Measurements from ENCODE around the gene POLR1H.
A peak's percentile ranks its signal among the peaks of the same experiment; 100 is the strongest.

POLR1H gene

GRCh38 chr6:30055513-30055912, 5.6 kb upstream of the POLR1H start:
- no peak for DNase-seq
- in situ Hi-C loops (cut with HindIII; ENCODE audit: low pct_ligation_motif_present, low pct_unique_long_range_greater_than_20kb, low sequenced_read_pairs), result no loop called here

- DNase-seq, result peak; percentile 44
- in situ Hi-C loops (cut with HindIII; ENCODE audit: low pct_ligation_motif_present, low pct_unique_long_range_greater_than_20kb, low sequenced_read_pairs), result no loop called here
These were observed 416 bp upstream of the POLR1H start for GRCh38 chr6:30060606-30061091.

GRCh38 chr6:30061858-30062458, 893 bp downstream of the POLR1H start:
- in situ Hi-C loops (cut with HindIII; ENCODE audit: low pct_ligation_motif_present, low pct_unique_long_range_greater_than_20kb, low sequenced_read_pairs), result no loop called here
- peak; percentile 18 for DNase-seq

- in situ Hi-C loops (cut with HindIII; ENCODE audit: low pct_ligation_motif_present, low pct_unique_long_range_greater_than_20kb, low sequenced_read_pairs), result no loop called here
- no peak for DNase-seq
These were observed 1.6 kb downstream of the POLR1H start for GRCh38 chr6:30062471-30063178.

- in situ Hi-C loops (cut with HindIII; ENCODE audit: low pct_ligation_motif_present, low pct_unique_long_range_greater_than_20kb, low sequenced_read_pairs), result no loop called here
- DNase-seq, result no peak
These were observed 2.2 kb downstream of the POLR1H start for GRCh38 chr6:30063315-30063714.

GRCh38 chr6:30066082-30066481, 5.0 kb downstream of the POLR1H start:
- no peak for DNase-seq
- in situ Hi-C loops (cut with HindIII; ENCODE audit: low pct_ligation_motif_present, low pct_unique_long_range_greater_than_20kb, low sequenced_read_pairs), result no loop called here

GRCh38 chr6:30066577-30067459, 5.8 kb downstream of the POLR1H start, which contains the start of gene PPP1R11:
Gene PPP1R11, plus strand, starts transcription at chr6:30067198. Its CDS starts 213 bp downstream, at chr6:30067411.
- in situ Hi-C loops (cut with HindIII; ENCODE audit: low pct_ligation_motif_present, low pct_unique_long_range_greater_than_20kb, low sequenced_read_pairs), result no loop called here
- peak; percentile 98 for DNase-seq

GRCh38 chr6:30067460-30068139, 6.5 kb downstream of the POLR1H start:
- in situ Hi-C loops (cut with HindIII; ENCODE audit: low pct_ligation_motif_present, low pct_unique_long_range_greater_than_20kb, low sequenced_read_pairs), result no loop called here
- DNase-seq, result no peak

GRCh38 chr6:30071081-30071818, 10.2 kb downstream of the POLR1H start:
- in situ Hi-C loops (cut with HindIII; ENCODE audit: low pct_ligation_motif_present, low pct_unique_long_range_greater_than_20kb, low sequenced_read_pairs), result no loop called here
- DNase-seq, result no peak

GRCh38 chr6:30071858-30072257, 10.8 kb downstream of the POLR1H start:
- DNase-seq, result no peak
- in situ Hi-C loops (cut with HindIII; ENCODE audit: low pct_ligation_motif_present, low pct_unique_long_range_greater_than_20kb, low sequenced_read_pairs), result no loop called here

- in situ Hi-C loops (cut with HindIII; ENCODE audit: low pct_ligation_motif_present, low pct_unique_long_range_greater_than_20kb, low sequenced_read_pairs), result no loop called here
- DNase-seq, result no peak
These were observed 12.6 kb downstream of the POLR1H start for GRCh38 chr6:30073489-30074235.

- in situ Hi-C loops (cut with HindIII; ENCODE audit: low pct_ligation_motif_present, low pct_unique_long_range_greater_than_20kb, low sequenced_read_pairs), result no loop called here
- no peak for DNase-seq
These were observed 13.4 kb downstream of the POLR1H start for GRCh38 chr6:30074331-30075093.

- in situ Hi-C loops (cut with HindIII; ENCODE audit: low pct_ligation_motif_present, low pct_unique_long_range_greater_than_20kb, low sequenced_read_pairs), result no loop called here
- DNase-seq, result no peak
These were observed 14.2 kb downstream of the POLR1H start, which contains the start of gene RNF39 for GRCh38 chr6:30075094-30075789. Gene RNF39, minus strand, starts transcription at chr6:30075769. Its CDS starts 184 bp downstream, at chr6:30075585.

- DNase-seq, result no peak
These were observed 15.0 kb downstream of the POLR1H start for GRCh38 chr6:30075790-30076732.

GRCh38 chr6:30077218-30077617, 16.2 kb downstream of the POLR1H start:
- DNase-seq, result no peak
- in situ Hi-C loops (cut with HindIII; ENCODE audit: low pct_ligation_motif_present, low pct_unique_long_range_greater_than_20kb, low sequenced_read_pairs), result no loop called here

More at GRCh38 chr6:30075790-30076732, 15.0 kb downstream of the POLR1H start:
- in situ Hi-C loops (cut with HindIII; ENCODE audit: low pct_ligation_motif_present, low pct_unique_long_range_greater_than_20kb, low sequenced_read_pairs), result no loop called here
